NCI-H2029 (cell line): ENCODE data around the gene ERC1.
"Not testable (repeated sequence)": the region's sequence is repeated elsewhere in the genome, so short reads cannot be mapped to it uniquely, and the experiment has no call there.

ENCODE experiments used
- DNase-seq: peaks from one replicate; lab custom pipeline; 2025; lab: John Stamatoyannopoulos, UW

The ERC1 gene

GRCh38 chr12:1287446-1287975 is 296.5 kb downstream of the ERC1 start:
- DNase-seq, result no peak

DNA sequence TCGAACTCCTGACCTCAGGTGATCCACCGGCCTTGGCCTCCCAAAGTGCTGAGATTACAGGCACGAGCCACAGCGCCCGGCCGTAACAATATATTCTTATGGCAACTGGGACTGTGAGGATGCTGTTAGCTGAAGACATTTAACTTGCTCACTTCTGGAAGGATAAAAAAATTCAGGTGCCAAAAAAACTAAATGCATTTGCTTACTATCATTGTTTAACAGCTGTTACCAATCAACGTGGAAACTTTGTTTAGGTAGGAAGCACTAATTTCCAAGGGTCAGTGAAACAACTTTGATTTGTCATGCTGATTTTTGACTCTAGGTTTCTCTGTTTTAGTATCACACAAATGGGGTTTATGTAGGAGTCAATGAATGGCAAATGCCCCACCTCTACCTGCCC is 297.3 kb downstream of the ERC1 start:
- no peak for DNase-seq

DNA sequence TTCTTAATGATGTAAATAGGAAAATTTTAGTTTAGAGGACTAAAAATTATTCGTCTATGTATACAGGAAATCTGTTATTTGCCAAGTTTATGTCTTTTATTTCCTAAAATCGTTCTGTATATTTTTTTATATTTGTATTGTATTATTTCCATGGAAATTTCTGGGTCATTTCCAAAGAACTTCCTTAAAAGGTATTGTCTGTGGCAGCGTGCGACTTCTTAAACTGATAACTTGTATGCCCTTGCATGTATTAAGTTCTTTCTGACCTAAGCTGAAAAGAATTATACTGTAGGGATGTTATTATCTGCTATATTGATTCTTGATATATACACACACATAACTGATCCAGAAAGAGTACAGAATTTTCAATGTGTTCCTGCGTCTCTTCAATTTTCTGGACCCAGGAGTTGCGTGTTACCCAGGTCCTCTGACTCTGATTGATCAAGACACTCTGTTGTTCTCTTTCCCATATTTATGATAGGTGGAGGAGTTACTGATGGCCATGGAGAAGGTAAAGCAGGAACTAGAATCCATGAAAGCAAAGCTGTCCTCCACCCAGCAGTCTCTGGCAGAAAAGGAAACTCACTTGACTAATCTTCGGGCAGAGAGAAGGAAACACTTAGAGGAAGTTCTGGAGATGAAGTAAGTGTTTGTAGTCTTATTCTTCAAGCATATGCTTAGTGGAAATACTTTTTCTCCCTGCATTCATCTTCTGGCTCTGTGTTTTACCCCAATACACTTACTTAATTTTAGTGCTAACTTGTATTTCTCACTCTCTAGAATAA is 298.5 kb downstream of the ERC1 start:
- DNase-seq, result no peak

- DNase-seq, result no peak
Observed at GRCh38 chr12:1290716-1291115, 299.7 kb downstream of the ERC1 start.

DNA sequence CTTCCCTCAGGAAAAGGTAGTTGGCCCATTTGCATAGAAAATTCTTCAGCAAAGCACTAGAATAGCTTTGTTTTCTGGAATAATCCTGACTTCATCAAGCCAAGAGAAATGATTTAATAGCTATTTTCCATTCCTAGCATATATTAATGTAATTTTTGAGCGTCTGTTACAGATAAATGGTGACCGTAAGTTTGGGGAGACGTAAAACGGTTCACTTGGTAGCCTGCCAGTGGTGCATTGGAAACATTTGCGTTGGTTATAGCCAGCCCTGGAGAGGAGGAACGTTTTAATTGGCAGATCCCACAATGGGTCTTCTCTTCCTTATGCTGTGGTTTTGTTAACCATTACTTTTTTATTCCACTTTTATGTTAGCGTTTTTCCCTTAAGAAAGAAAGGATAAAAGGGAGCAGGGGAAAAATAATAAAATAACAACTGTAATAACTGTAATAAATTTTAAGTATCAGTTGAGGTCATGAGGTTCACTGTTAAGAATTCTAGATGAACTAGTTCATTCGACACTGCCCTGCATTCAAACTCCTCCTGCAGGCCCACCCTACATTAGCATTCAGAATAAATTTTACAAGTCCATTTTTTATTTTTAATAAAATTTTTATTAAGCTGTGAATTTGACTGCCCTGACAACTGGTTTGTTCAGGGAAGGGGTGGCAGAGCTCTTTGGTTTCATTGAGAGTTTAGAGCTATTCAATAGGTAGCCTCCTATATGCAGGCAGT is 300.7 kb downstream of the ERC1 start:
- DNase-seq, result no peak

DNA sequence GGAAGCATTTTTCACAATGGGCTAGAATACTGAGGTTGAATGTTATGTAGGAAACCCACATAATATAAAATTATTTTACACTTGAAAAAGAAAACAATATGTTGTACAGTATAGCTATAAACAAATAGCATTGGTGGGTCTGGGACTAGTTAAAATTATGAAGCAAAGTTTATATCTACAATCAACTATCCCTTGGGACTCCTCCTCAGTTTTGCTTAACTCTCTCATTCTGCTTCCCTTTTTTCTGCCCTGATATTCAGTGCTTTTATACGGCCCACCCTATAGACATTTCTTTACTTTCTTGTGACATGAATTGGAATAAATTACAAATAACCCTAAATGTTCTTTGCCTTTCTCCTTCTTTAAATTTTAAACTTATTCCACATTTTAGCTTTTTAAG is 302.9 kb downstream of the ERC1 start:
- DNase-seq, result no peak

- no peak for DNase-seq
Observed at GRCh38 chr12:1297206-1297605, 306.2 kb downstream of the ERC1 start.

GRCh38 chr12:1297639-1298175 is 306.7 kb downstream of the ERC1 start:
- no peak for DNase-seq

DNA sequence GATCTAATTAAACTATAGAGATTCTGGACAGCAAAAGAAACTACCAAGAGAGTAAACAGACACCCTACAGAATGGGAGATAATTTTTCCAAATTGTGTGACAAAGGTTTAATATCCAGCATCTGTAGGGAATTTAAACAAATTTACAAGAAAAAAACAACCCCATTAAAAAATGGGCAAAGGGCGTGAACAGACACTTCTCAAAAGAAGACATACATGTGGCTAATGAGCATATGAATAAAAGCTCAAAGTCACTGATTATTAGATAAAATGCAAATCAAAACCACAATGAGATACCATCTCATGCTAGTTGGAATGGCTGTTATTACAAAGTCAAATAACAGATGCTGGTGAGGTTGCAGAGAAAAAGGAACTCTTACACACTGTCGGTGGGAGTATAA is 309.4 kb downstream of the ERC1 start:
- no peak for DNase-seq

GRCh38 chr12:1302201-1302870 is 311.3 kb downstream of the ERC1 start:
- DNase-seq, result no peak

DNA sequence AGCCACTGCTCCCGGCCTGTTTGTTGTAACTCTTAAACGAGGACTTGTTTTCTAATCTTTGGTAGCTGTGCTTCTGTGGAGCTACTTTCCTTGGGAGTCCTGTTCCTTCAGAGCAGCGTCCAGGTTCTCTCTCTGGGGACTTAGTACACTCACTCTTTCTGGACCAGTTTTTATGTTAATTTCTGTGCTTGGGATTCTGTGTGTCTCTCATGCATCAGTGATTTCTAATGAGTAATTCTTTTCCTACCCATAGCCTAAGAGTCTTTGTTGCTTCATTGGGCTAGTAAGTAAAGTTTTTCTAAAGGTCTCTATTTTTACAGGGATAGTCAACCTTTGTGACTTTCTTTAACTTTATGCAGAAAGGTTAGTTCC is 314.0 kb downstream of the ERC1 start:
- DNase-seq, result no peak

DNA sequence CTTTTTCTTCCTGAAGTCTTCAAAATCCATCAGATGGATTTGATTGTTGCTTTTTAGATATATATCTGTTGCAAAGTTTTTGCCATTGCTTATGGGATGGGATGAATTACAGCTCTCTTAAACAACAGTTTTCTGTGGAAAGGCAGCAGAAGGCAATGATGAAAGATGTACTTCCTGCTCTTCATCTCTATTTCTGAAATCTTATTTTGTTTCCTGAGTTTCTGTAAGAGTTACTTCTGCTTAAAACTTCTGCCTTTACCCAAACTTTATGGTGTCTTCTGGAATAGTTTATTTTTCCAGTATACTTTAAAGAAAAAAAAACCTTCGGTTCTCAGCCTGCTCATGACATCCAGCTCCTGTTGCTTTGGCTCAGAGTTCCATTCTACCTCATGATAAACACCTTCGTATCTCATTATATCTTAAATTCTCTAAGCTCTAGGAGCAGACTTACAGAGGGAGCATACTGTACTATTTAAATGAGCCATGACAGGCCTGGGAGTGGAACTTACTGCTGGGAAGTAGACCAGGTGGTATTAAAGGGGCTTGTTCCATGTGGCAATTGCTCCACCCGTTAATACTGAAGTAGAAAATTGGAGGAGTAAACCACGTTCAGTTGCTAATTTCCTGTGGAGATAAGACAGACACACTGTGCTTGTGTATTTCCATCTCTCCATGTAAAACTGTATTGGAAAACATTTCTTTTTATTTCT is 314.9 kb downstream of the ERC1 start:
- no peak for DNase-seq

GRCh38 chr12:1306817-1307216 is 315.8 kb downstream of the ERC1 start:
- DNase-seq, result no peak

DNA sequence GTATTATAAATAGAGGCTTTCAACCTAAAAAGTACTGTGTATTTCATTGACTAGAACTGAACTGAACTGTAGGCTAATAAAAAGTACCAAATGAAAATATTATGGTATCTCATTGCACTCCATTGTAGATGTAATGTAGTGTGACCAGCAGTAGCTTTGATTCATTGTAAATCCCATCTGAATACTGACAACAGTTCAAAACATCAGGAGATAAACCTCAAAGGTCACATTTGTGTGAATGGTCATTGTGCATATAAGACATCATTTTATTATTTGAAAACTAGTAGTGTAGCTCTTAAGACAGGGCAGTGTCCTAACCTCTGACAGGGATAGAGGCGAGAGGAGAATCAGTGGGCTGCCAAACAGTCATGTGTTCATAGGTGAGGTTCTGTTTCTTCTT is 316.8 kb downstream of the ERC1 start:
- no peak for DNase-seq

GRCh38 chr12:1309613-1310012 is 318.6 kb downstream of the ERC1 start:
- DNase-seq, result no peak

DNA sequence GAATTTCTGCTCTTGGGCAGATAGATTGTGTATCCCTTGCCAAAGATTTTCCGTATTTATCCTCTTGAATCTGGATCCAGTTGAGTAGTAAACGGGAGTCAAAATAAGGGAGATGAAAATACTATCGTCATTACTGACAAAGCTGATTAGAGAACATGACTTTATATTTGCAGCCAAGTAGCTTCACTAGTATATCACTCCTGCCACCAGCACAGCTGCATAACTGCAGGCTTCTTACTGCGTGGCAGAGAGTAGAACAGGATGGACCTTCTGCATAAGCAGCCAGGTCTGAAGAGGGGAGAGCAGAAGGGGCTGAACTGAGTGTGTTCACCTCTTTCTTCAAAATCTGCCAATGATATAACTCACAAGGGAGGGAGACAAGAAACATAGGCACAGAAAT is 319.6 kb downstream of the ERC1 start:
- DNase-seq, result no peak

GRCh38 chr12:1311145-1311544 is 320.1 kb downstream of the ERC1 start:
- DNase-seq, result no peak

DNA sequence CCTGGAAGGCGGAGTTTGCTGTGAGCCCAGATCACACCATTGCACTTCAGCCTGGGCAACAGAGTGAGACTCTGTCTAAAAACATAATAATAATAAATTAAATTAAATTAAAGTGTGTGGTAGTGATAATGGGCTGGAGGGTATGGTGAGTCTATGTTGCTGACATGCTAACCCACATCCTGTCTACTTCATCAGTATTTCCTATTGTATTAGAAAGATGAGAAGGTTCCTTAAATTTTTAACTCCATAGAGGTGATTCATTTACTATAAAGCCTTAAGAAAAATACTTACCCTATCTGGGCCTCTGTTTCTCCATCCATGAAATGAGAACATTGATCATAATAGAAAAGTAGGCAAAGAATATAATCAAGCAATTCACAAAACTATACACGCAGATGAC is 322.9 kb downstream of the ERC1 start:
- DNase-seq, result no peak

- no peak for DNase-seq
Observed at GRCh38 chr12:1314523-1314922, 323.5 kb downstream of the ERC1 start.

DNA sequence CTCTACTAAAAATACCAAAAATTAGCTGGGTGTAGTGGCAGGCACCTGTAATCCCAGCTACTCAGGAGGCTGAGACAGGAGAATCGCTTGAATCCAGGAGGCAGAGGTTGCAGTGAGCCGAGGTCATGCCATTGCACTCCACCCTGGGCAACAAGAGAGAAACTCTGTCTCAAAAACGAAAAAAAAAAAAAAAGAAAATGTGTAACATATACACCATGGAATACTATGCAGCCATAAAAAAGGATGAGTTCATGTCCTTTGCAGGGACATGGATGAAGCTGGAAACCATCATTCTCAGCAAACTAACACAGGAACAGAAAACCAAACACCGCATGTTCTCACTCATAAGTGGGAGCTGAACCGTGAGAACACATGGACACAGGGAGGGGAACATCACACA is 326.0 kb downstream of the ERC1 start:
- DNase-seq, result not testable (repeated sequence)

GRCh38 chr12:1318327-1319031 is 327.5 kb downstream of the ERC1 start:
- DNase-seq, result peak; percentile 66
